HG03159 (cell line): Measurements from ENCODE around the gene CAST.
"Not testable (repeated sequence)": the region's sequence is repeated elsewhere in the genome, so short reads cannot be mapped to it uniquely, and the experiment has no call there.

Experiments
- ATAC-seq: cut with Tn5 transposase; IDR thresholded peaks from one replicate; pipeline ENCODE4 v1.9.1; 2021; ENCODE audit warnings: mild to moderate bottlenecking, moderate library complexity; ENCODE audit not compliant: unreplicated experiment

The CAST gene

GRCh38 chr5:96661855-96662724 is at the start of gene CAST:
TSS of gene CAST (plus strand) at chr5:96662376. CDS start at chr5:96662423, 47 bp downstream.
- peak; percentile 54 for ATAC-seq

- no peak for ATAC-seq
Observed at GRCh38 chr5:96614110-96614691, 48.0 kb upstream of the CAST start.

GRCh38 chr5:96615223-96615622 is 47.0 kb upstream of the CAST start:
- ATAC-seq: no peak

GRCh38 chr5:96616801-96617200 is 45.4 kb upstream of the CAST start:
- no peak for ATAC-seq

GRCh38 chr5:96618311-96619016 is 43.7 kb upstream of the CAST start:
- not testable (repeated sequence) for ATAC-seq

- ATAC-seq: no peak
Observed at GRCh38 chr5:96619946-96620345, 42.2 kb upstream of the CAST start.

- ATAC-seq: no peak
Observed at GRCh38 chr5:96624596-96624995, 37.6 kb upstream of the CAST start.

- no peak for ATAC-seq
Observed at GRCh38 chr5:96625365-96625764, 36.8 kb upstream of the CAST start.

- ATAC-seq: no peak
Observed at GRCh38 chr5:96626956-96627355, 35.2 kb upstream of the CAST start.

GRCh38 chr5:96627792-96628398 is 34.3 kb upstream of the CAST start:
- ATAC-seq: no peak

GRCh38 chr5:96628406-96628805 is 33.8 kb upstream of the CAST start:
- ATAC-seq: no peak

- ATAC-seq: no peak
Observed at GRCh38 chr5:96629774-96630173, 32.4 kb upstream of the CAST start.

- ATAC-seq: no peak
Observed at GRCh38 chr5:96633820-96634219, 28.4 kb upstream of the CAST start.

GRCh38 chr5:96634881-96635280 is 27.3 kb upstream of the CAST start:
- no peak for ATAC-seq

- no peak for ATAC-seq
Observed at GRCh38 chr5:96636046-96636445, 26.1 kb upstream of the CAST start.

- no peak for ATAC-seq
Observed at GRCh38 chr5:96636594-96636993, 25.6 kb upstream of the CAST start.

- no peak for ATAC-seq
Observed at GRCh38 chr5:96637196-96637595, 25.0 kb upstream of the CAST start.

- no peak for ATAC-seq
Observed at GRCh38 chr5:96638561-96638960, 23.6 kb upstream of the CAST start.

GRCh38 chr5:96640696-96641095 is 21.5 kb upstream of the CAST start:
- ATAC-seq: no peak

- ATAC-seq: no peak
Observed at GRCh38 chr5:96641368-96642280, 20.6 kb upstream of the CAST start.
